HG02571 (cell line): ENCODE measurements around the gene SEZ6L.

Experiments used
- ATAC-seq: cut with Tn5 transposase; IDR thresholded peaks from one replicate; pipeline ENCODE4 v1.9.1; 2021; ENCODE audit warnings: mild to moderate bottlenecking, moderate library complexity; ENCODE audit not compliant: unreplicated experiment

Gene SEZ6L

GRCh38 chr22:26174280-26174679 is 5.0 kb downstream of the SEZ6L start:
- no peak for ATAC-seq

GRCh38 chr22:26182723-26183122 is 13.5 kb downstream of the SEZ6L start:
- ATAC-seq, result no peak

- ATAC-seq, result no peak
Measured at GRCh38 chr22:26185190-26185589, 15.9 kb downstream of the SEZ6L start.

GRCh38 chr22:26188341-26188740 is 19.1 kb downstream of the SEZ6L start:
- no peak for ATAC-seq

GRCh38 chr22:26194313-26194712 is 25.1 kb downstream of the SEZ6L start:
- ATAC-seq, result no peak

GRCh38 chr22:26194877-26195276 is 25.6 kb downstream of the SEZ6L start:
- ATAC-seq, result no peak

- ATAC-seq, result no peak
Measured at GRCh38 chr22:26196657-26197056, 27.4 kb downstream of the SEZ6L start.

- ATAC-seq, result no peak
Measured at GRCh38 chr22:26197425-26197824, 28.2 kb downstream of the SEZ6L start.

- no peak for ATAC-seq
Measured at GRCh38 chr22:26199665-26200064, 30.4 kb downstream of the SEZ6L start.

GRCh38 chr22:26202280-26202924 is 33.1 kb downstream of the SEZ6L start:
- no peak for ATAC-seq

GRCh38 chr22:26205494-26205893 is 36.2 kb downstream of the SEZ6L start:
- ATAC-seq, result no peak

- ATAC-seq, result no peak
Measured at GRCh38 chr22:26210334-26210733, 41.1 kb downstream of the SEZ6L start.

GRCh38 chr22:26213826-26214225 is 44.6 kb downstream of the SEZ6L start:
- ATAC-seq, result no peak

GRCh38 chr22:26214466-26214865 is 45.2 kb downstream of the SEZ6L start:
- ATAC-seq, result no peak

- no peak for ATAC-seq
Measured at GRCh38 chr22:26215736-26216135, 46.5 kb downstream of the SEZ6L start.

- no peak for ATAC-seq
Measured at GRCh38 chr22:26225207-26225606, 55.9 kb downstream of the SEZ6L start.

- ATAC-seq, result no peak
Measured at GRCh38 chr22:26226538-26227297, 57.5 kb downstream of the SEZ6L start.

- no peak for ATAC-seq
Measured at GRCh38 chr22:26229910-26230309, 60.6 kb downstream of the SEZ6L start.

- ATAC-seq, result no peak
Measured at GRCh38 chr22:26234296-26234695, 65.0 kb downstream of the SEZ6L start.

- no peak for ATAC-seq
Measured at GRCh38 chr22:26235792-26236487, 66.7 kb downstream of the SEZ6L start.

GRCh38 chr22:26236991-26237390 is 67.7 kb downstream of the SEZ6L start:
- no peak for ATAC-seq

- no peak for ATAC-seq
Measured at GRCh38 chr22:26238596-26238995, 69.3 kb downstream of the SEZ6L start.
